WTC11 (cell line): ENCODE results near the gene CLEC1B. TPM values are rescaled to one million over a fixed set of nuclear protein-coding genes. Genes with fewer than 3 reads are reported as not detected.

ENCODE experiments used
- ATAC-seq: fragments of 200-7000 bp; cut with Tn5 transposase; 2 replicates; pipeline ENCODE4 v1.10.0; 2021; ENCODE audit warnings: mild to moderate bottlenecking, moderate library complexity
- CTCF ChIA-PET: fragments of 300-600 bp; sonication (Branson Sonifier 250); formaldehyde crosslinking; loops from one replicate; lab custom pipeline; 2021; ENCODE audit warnings: antibody characterized with exemption; lab: Charles Lee
- POLR2A ChIA-PET: fragments of 350-600 bp; sonication (Branson Sonifier 250); formaldehyde crosslinking; loops from one replicate; lab custom pipeline; 2021; ENCODE audit warnings: antibody characterized with exemption; lab: Charles Lee
- DNase-seq: peaks from one replicate; pipeline ENCODE4 v3.0.0; 2021; ENCODE audit warnings: low spot score
- H3K27ac Mint-ChIP-seq: 2 replicates; pipeline ENCODE4 v1.8.0; 2021; ENCODE audit warnings: mixed read lengths
- H3K27me3 Mint-ChIP-seq: 2 replicates; pipeline ENCODE4 v1.8.0; 2021; ENCODE audit warnings: low read depth, mild to moderate bottlenecking, moderate library complexity, mixed read lengths
- H3K36me3 Mint-ChIP-seq: 2 replicates; pipeline ENCODE4 v1.8.0; 2021; ENCODE audit warnings: mixed read lengths
- H3K4me1 Mint-ChIP-seq: 2 replicates; pipeline ENCODE4 v1.8.0; 2022; ENCODE audit warnings: mixed read lengths
- H3K4me3 Mint-ChIP-seq: 2 replicates; pipeline ENCODE4 v1.8.0; 2021; ENCODE audit warnings: mild to moderate bottlenecking, moderate library complexity, mixed read lengths
- H3K9me3 Mint-ChIP-seq: 2 replicates; pipeline ENCODE4 v1.8.0; 2021; ENCODE audit warnings: mixed read lengths
- AR ChIP-seq: fragments of 250-450 bp; sonication (Bioruptor Pico); IDR thresholded peaks from 2 replicates; pipeline ENCODE4 v1.9.0; 2021; ENCODE audit warnings: mild to moderate bottlenecking
- ATF3 ChIP-seq: sonication (generic); formaldehyde crosslinking; conservative IDR thresholded peaks from 2 replicates; pipeline ENCODE4 v1.8.1; 2022; ENCODE audit warnings: mild to moderate bottlenecking, missing genetic modification reagents
- CBFB ChIP-seq: sonication (generic); formaldehyde crosslinking; IDR thresholded peaks from 2 replicates; pipeline ENCODE4 v1.8.1; 2022; ENCODE audit warnings: mild to moderate bottlenecking, low read depth, missing genetic modification reagents
- CDX4 ChIP-seq: fragments of 250-450 bp; sonication (Bioruptor Pico); IDR thresholded peaks from 2 replicates; pipeline ENCODE4 v1.9.0; 2021; ENCODE audit warnings: moderate library complexity, mild to moderate bottlenecking, inconsistent platforms, borderline replicate concordance
- CREB1 ChIP-seq: sonication (generic); formaldehyde crosslinking; IDR thresholded peaks from 2 replicates; pipeline ENCODE4 v1.8.0; 2023; ENCODE audit warnings: mild to moderate bottlenecking, missing genetic modification reagents
- E2F4 ChIP-seq: sonication (generic); formaldehyde crosslinking; IDR thresholded peaks from 2 replicates; pipeline ENCODE4 v1.8.1; 2022; ENCODE audit warnings: low read depth, mild to moderate bottlenecking, moderate library complexity, missing genetic modification reagents, borderline replicate concordance
- JAZF1 ChIP-seq: fragments of 250-450 bp; sonication (Bioruptor Pico); IDR thresholded peaks from 2 replicates; pipeline ENCODE4 v1.9.0; 2021; ENCODE audit warnings: moderate library complexity, mild to moderate bottlenecking, inconsistent platforms
- MYBL2 ChIP-seq: sonication (generic); formaldehyde crosslinking; IDR thresholded peaks from 2 replicates; pipeline ENCODE4 v1.8.1; 2023; ENCODE audit warnings: mild to moderate bottlenecking, moderate library complexity, missing genetic modification reagents
- RORB ChIP-seq: fragments of 250-450 bp; sonication (Bioruptor Pico); IDR thresholded peaks from 2 replicates; pipeline ENCODE4 v1.9.0; 2021; ENCODE audit warnings: mild to moderate bottlenecking
- USF2 ChIP-seq: sonication (generic); formaldehyde crosslinking; IDR thresholded peaks from 2 replicates; pipeline ENCODE4 v1.8.1; 2023; ENCODE audit warnings: mild to moderate bottlenecking, missing genetic modification reagents, moderate library complexity
- ZBTB43 ChIP-seq: sonication (generic); formaldehyde crosslinking; IDR thresholded peaks from 2 replicates; pipeline ENCODE4 v1.8.1; 2023; ENCODE audit warnings: mild to moderate bottlenecking, missing genetic modification reagents
- ZNF138 ChIP-seq: sonication (generic); formaldehyde crosslinking; conservative IDR thresholded peaks from 2 replicates; pipeline ENCODE4 v1.8.1; 2022; ENCODE audit warnings: mild to moderate bottlenecking, moderate library complexity, missing genetic modification reagents
- ZSCAN18 ChIP-seq: fragments of 250-450 bp; sonication (Bioruptor Pico); IDR thresholded peaks from 2 replicates; pipeline ENCODE4 v2.1.2; 2022; ENCODE audit warnings: mild to moderate bottlenecking, moderate library complexity
- total RNA-seq: library from RNA; stranded (reverse); gene quantifications from 3 replicates; pipeline ENCODE4 v1.2.3, GENCODE V29; 2021
- TF ChIP-seq, protein P1 (sequence below): sonication (generic); formaldehyde crosslinking; IDR thresholded peaks from 2 replicates; pipeline ENCODE4 v1.8.1; 2022; ENCODE audit warnings: mild to moderate bottlenecking, missing genetic modification reagents, moderate library complexity, borderline replicate concordance
- TF ChIP-seq, protein P2 (sequence below): sonication (generic); formaldehyde crosslinking; IDR thresholded peaks from 2 replicates; pipeline ENCODE4 v1.8.1; 2022; ENCODE audit warnings: mild to moderate bottlenecking, moderate library complexity, missing genetic modification reagents
- TF ChIP-seq, protein P3 (sequence below): sonication (generic); formaldehyde crosslinking; IDR thresholded peaks from 2 replicates; pipeline ENCODE4 v1.8.0; 2022; ENCODE audit warnings: missing genetic modification reagents

The CLEC1B gene
- total RNA-seq, 1 experiment from 2014 or later = not detected

GRCh38 chr12:9961901-9962300 is 37.0 kb downstream of the CLEC1B start (continued):
- TF ChIP-seq AR = no peak
- TF ChIP-seq, protein P1, sequence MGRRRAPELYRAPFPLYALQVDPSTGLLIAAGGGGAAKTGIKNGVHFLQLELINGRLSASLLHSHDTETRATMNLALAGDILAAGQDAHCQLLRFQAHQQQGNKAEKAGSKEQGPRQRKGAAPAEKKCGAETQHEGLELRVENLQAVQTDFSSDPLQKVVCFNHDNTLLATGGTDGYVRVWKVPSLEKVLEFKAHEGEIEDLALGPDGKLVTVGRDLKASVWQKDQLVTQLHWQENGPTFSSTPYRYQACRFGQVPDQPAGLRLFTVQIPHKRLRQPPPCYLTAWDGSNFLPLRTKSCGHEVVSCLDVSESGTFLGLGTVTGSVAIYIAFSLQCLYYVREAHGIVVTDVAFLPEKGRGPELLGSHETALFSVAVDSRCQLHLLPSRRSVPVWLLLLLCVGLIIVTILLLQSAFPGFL = no peak
- no peak for TF ChIP-seq RORB (CRISPR knock-in tag)
- TF ChIP-seq ZSCAN18 (CRISPR knock-in tag) = no peak
- TF ChIP-seq USF2 = no peak
- TF ChIP-seq JAZF1 (CRISPR knock-in tag) = no peak
- TF ChIP-seq CBFB (CRISPR knock-in tag) = no peak

GRCh38 chr12:9961106-9961505 is 37.8 kb downstream of the CLEC1B start:
- Mint-ChIP-seq H3K36me3 (no peaks in the 10 kb centered on the region), H3K27me3 (no peaks in the 10 kb centered on the region; the same call in 1 of the 2 replicates), H3K27ac (no peak overlapping the region), H3K4me3 (no peak overlapping the region), H3K4me1 (peaks cover 14% of the 10 kb centered on the region)
- ATAC-seq (no peak), DNase-seq (no peak)
- POLR2A ChIA-PET = no interaction called here
- TF ChIP-seq ATF3 (CRISPR knock-in tag) = no peak
- TF ChIP-seq, protein P2, sequence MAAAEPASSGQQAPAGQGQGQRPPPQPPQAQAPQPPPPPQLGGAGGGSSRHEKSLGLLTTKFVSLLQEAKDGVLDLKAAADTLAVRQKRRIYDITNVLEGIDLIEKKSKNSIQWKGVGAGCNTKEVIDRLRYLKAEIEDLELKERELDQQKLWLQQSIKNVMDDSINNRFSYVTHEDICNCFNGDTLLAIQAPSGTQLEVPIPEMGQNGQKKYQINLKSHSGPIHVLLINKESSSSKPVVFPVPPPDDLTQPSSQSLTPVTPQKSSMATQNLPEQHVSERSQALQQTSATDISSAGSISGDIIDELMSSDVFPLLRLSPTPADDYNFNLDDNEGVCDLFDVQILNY (CRISPR knock-in tag) = no peak
- TF ChIP-seq CDX4 = no peak
- TF ChIP-seq, all 79 proteins: peak for 0
- H3K9me3 Mint-ChIP-seq = peaks cover 8% of the 10 kb centered on the region
- CTCF ChIA-PET = no interaction called here

GRCh38 chr12:9960590-9960989 is 38.3 kb downstream of the CLEC1B start:
- POLR2A ChIA-PET = no interaction called here
- H3K36me3 Mint-ChIP-seq = no peaks in the 10 kb centered on the region
- no peak for ATAC-seq
- peaks cover 14% of the 10 kb centered on the region for H3K4me1 Mint-ChIP-seq
- H3K9me3 Mint-ChIP-seq = peaks cover 8% of the 10 kb centered on the region
- no peak overlapping the region for H3K27ac Mint-ChIP-seq
- TF ChIP-seq, protein P3, sequence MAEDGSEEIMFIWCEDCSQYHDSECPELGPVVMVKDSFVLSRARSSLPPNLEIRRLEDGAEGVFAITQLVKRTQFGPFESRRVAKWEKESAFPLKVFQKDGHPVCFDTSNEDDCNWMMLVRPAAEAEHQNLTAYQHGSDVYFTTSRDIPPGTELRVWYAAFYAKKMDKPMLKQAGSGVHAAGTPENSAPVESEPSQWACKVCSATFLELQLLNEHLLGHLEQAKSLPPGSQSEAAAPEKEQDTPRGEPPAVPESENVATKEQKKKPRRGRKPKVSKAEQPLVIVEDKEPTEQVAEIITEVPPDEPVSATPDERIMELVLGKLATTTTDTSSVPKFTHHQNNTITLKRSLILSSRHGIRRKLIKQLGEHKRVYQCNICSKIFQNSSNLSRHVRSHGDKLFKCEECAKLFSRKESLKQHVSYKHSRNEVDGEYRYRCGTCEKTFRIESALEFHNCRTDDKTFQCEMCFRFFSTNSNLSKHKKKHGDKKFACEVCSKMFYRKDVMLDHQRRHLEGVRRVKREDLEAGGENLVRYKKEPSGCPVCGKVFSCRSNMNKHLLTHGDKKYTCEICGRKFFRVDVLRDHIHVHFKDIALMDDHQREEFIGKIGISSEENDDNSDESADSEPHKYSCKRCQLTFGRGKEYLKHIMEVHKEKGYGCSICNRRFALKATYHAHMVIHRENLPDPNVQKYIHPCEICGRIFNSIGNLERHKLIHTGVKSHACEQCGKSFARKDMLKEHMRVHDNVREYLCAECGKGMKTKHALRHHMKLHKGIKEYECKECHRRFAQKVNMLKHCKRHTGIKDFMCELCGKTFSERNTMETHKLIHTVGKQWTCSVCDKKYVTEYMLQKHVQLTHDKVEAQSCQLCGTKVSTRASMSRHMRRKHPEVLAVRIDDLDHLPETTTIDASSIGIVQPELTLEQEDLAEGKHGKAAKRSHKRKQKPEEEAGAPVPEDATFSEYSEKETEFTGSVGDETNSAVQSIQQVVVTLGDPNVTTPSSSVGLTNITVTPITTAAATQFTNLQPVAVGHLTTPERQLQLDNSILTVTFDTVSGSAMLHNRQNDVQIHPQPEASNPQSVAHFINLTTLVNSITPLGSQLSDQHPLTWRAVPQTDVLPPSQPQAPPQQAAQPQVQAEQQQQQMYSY (CRISPR knock-in tag) = no peak
- no peak for TF ChIP-seq CREB1 (CRISPR knock-in tag)
- no peak for TF ChIP-seq ZNF138 (CRISPR knock-in tag)
- no peak for TF ChIP-seq MYBL2 (CRISPR knock-in tag)
- TF ChIP-seq E2F4 = no peak
- TF ChIP-seq ZBTB43 = no peak
- H3K27me3 Mint-ChIP-seq = no peaks in the 10 kb centered on the region; the same call in 1 of the 2 replicates
- CTCF ChIA-PET = no interaction called here
- no peak overlapping the region for H3K4me3 Mint-ChIP-seq
- DNase-seq = no peak
